Cardiac muscle cell (in vitro differentiated cells and primary cell): Measurements from ENCODE around the gene SBSN. TPM values are rescaled to one million over a fixed set of nuclear protein-coding genes. Genes with fewer than 3 reads are reported as not detected.

Source experiments
- DNase-seq, 2 donors: peaks; one replicate each; pipeline versions ENCODE4 v3.0.0 to v3.0.0-alpha.2; 2010 to 2017; ENCODE audit warnings: low read depth in 1 of 2, low spot score in 1 of 2
- H3K27ac ChIP-seq: fragments of 200-600 bp; sonication (generic); 2 replicates; pipeline ENCODE4 v1.5.1; 2016
- H3K27me3 ChIP-seq: fragments of 200-600 bp; sonication (generic); 2 replicates; pipeline ENCODE4 v1.6.0; 2016; ENCODE audit warnings: control low read depth
- H3K36me3 ChIP-seq: fragments of 200-600 bp; sonication (generic); 2 replicates; pipeline ENCODE4 v1.5.1; 2016; ENCODE audit warnings: control low read depth
- H3K4me1 ChIP-seq: fragments of 200-600 bp; sonication (generic); 2 replicates; pipeline ENCODE4 v1.8.1; 2017; ENCODE audit warnings: low read depth, mild to moderate bottlenecking, mixed run types
- H3K4me3 ChIP-seq: fragments of 200-600 bp; sonication (generic); 2 replicates; pipeline ENCODE4 v1.5.1; 2016; ENCODE audit warnings: mild to moderate bottlenecking
- H3K9me3 ChIP-seq: fragments of 200-600 bp; sonication (generic); 2 replicates; pipeline ENCODE4 v1.5.1; 2017; ENCODE audit warnings: low read depth, mild to moderate bottlenecking, control low read depth
- polyA plus RNA-seq: library from polyadenylated mRNA; unstranded; fragments of >200 nt; fragmentation: Nextera tagmentation; extraction: Ambion mirVana; gene quantifications from 2 replicates; pipeline ENCODE4 v1.2.1, GENCODE V29; 2016
- total RNA-seq: library from RNA; depleted of rRNA; stranded (reverse); fragments of >200 nt; gene quantifications from 2 replicates; pipeline ENCODE4 v1.2.3, GENCODE V29; 2016
- TF ChIP-seq, protein P1 (sequence below): IDR thresholded peaks from 2 replicates; pipeline ENCODE4 v1.5.1; 2012; ENCODE audit warnings: low read depth, mild to moderate bottlenecking, low read length

The SBSN gene
- total and polyA plus RNA-seq, 2 experiments from 2014 or later = 0.15 TPM; not detected in 1

DNA sequence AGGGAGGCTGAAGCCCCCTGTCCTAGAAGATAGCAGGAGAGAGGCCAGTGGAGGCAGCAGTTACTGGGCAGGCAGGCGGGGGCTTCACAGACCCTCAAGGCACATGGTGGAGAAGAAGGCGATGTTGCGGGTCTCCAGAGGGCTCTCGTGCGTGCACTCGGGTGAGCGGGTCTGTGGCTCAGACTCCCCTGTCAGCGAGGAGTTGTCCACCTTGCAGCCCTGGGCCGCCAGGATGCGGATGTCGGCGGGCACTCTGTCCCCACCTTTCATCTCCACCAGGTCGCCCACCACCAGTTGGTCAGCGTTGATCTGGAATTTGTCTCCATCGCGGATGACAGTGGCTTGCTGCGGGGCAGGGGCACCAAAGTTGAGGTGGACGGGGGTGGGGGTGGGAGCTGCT lies 32.2 kb upstream of the SBSN start:
- no peaks in the 10 kb centered on the region for H3K9me3 ChIP-seq
- no peaks in the 10 kb centered on the region for H3K36me3 ChIP-seq
- no peaks in the 10 kb centered on the region for H3K4me1 ChIP-seq
- no peak overlapping the region for H3K27ac ChIP-seq
- TF ChIP-seq, protein P1, sequence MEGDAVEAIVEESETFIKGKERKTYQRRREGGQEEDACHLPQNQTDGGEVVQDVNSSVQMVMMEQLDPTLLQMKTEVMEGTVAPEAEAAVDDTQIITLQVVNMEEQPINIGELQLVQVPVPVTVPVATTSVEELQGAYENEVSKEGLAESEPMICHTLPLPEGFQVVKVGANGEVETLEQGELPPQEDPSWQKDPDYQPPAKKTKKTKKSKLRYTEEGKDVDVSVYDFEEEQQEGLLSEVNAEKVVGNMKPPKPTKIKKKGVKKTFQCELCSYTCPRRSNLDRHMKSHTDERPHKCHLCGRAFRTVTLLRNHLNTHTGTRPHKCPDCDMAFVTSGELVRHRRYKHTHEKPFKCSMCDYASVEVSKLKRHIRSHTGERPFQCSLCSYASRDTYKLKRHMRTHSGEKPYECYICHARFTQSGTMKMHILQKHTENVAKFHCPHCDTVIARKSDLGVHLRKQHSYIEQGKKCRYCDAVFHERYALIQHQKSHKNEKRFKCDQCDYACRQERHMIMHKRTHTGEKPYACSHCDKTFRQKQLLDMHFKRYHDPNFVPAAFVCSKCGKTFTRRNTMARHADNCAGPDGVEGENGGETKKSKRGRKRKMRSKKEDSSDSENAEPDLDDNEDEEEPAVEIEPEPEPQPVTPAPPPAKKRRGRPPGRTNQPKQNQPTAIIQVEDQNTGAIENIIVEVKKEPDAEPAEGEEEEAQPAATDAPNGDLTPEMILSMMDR = no peak
- H3K27me3 ChIP-seq = peaks cover 42% of the 10 kb centered on the region
- H3K4me3 ChIP-seq = no peak overlapping the region
- DNase-seq = no peak

DNA sequence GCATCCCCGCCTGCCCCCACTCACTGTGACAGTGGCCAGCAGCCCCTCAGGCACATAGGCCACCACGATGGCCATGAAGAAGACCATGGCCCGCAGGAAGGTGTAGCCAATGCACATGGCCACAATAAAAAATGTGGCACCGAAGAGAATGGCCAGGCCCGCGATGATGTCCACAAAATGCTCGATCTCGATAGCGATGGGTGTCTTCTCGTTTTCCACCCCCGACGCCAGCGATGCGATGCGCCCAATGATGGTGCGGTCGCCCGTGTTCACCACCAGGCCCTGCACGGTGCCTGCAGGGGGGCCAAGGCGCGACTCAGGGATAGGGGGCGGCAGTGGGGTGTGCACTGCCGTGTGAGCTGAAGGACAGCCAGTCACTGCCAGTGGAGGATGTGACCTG lies 31.7 kb upstream of the SBSN start:
- H3K4me1 ChIP-seq = no peaks in the 10 kb centered on the region
- no peak for DNase-seq
- no peaks in the 10 kb centered on the region for H3K9me3 ChIP-seq
- no peak overlapping the region for H3K27ac ChIP-seq
- H3K27me3 ChIP-seq = peaks cover 42% of the 10 kb centered on the region
- H3K36me3 ChIP-seq = no peaks in the 10 kb centered on the region
- TF ChIP-seq, protein P1 = no peak
- no peak overlapping the region for H3K4me3 ChIP-seq

DNA sequence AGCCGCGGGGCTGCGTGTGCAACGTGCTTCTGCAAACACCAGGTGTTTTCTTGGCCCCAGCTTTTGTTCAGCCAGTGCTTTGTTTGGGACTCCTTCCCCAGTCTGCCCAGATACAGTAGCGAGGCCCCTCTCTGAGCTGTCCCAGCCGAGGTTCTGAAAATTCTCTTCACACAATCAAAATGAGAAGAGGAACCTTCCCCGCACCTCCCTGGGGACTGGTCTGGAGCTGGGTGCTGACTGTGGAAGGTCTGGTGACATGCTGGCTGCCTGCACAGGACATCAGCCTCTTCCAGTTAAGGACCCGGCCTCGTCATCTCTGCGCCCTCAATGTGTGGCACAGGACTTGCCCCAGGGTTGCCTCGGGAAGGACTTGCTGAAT lies 31.2 kb upstream of the SBSN start:
- H3K4me3 ChIP-seq = no peak overlapping the region
- no peaks in the 10 kb centered on the region for H3K36me3 ChIP-seq
- no peaks in the 10 kb centered on the region for H3K4me1 ChIP-seq
- no peak overlapping the region for H3K27ac ChIP-seq
- peaks cover 42% of the 10 kb centered on the region for H3K27me3 ChIP-seq
- no peaks in the 10 kb centered on the region for H3K9me3 ChIP-seq
- TF ChIP-seq, protein P1 = no peak
- DNase-seq = no peak

DNA sequence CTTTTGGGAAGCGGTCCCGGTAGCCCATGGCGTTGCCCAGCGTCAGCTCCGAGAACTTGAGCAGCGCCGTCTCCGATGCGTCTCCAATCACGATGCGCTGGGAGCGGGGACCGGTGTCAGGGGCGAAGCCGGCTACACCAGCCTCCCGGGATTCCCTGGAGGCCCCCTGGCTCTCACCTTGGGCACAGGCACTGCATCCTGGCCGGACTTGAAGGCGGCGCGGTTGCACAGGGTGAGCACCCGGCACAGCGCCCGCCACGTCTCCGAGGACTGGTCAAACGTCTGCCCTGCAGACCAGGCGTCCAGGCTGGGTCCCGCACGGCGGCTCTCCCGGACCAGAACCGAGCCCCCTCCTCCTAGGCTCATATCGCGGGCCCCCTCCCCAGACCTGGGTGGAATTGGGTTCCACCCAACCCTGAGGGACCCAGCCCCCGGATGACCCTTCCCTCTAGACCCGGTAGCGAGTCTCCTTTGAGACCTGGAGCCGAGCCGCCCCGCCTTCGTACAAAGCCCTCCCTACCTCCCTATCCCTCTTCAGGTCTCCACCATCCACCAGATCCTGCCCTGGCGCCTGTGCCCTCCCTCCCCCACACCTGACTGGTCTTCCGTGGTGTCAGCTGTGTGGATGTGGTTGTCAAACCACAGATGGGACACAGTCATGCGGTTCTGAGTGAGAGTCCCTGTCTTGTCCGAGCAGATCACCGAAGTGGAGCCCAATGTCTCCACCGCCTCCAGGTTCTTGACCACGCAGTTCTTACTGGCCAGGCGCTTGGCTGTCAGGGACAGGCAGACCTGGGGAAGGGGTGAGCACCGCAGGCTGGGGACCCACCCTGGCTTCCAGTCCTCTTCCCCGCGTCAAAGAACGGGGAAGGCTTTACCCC lies 30.5 kb upstream of the SBSN start:
- H3K4me1 ChIP-seq = no peaks in the 10 kb centered on the region
- no peak for DNase-seq
- no peaks in the 10 kb centered on the region for H3K36me3 ChIP-seq
- H3K27ac ChIP-seq = no peak overlapping the region
- peak overlapping the region; percentile 38 for H3K4me3 ChIP-seq
- TF ChIP-seq, protein P1 = no peak
- no peaks in the 10 kb centered on the region for H3K9me3 ChIP-seq
- H3K27me3 ChIP-seq = peaks cover 42% of the 10 kb centered on the region

DNA sequence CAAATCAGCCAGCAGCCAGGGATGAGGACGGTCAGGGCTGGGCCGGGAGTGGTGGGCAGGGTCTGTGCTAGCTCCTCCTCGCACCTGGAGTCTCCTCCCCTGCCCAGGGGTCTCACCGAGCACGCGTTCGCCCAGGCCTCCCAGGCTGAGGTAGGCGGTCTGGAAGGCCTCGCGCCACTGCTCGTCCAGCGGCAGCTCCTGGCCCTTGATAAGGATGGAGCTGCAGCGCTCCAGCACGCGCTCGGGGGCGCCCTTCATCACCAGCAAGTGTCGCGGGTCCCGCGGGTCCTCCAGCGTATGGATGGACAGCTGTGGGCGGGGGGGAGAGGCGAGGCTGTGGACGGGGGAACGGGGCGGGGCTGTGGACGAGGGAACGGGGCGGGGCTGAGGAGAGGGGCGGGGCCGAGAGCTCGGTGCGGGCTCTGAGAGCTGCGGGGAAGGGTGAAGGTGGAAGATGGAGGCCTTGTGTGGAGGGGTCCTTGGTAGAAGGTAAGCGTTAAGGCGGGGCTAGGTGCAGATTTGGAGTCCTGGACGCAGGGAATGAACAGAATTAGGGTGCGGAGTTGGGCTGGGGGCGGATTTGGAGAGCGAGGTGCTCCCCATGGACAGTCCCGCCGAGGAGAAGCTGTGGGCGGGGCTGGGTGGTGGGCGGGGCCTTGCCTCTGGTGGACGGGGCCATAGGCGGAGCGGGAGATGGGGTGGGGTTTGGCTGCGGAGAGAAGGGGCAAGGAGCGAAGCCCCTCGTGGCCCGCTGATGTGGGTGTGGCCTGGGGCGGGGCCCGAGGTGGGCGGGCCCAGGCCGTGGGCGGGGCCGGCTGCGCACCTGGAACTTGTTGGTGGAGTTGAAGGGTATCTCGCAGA lies 29.7 kb upstream of the SBSN start:
- H3K27me3 ChIP-seq = peaks cover 39% of the 10 kb centered on the region
- peak overlapping the region; percentile 38 for H3K4me3 ChIP-seq
- no peaks in the 10 kb centered on the region for H3K9me3 ChIP-seq
- TF ChIP-seq, protein P1 = no peak
- peak; percentile 63 to 92 for DNase-seq
- H3K4me1 ChIP-seq = no peaks in the 10 kb centered on the region
- H3K36me3 ChIP-seq = no peaks in the 10 kb centered on the region
- no peak overlapping the region for H3K27ac ChIP-seq
